Measurements from ENCODE around the gene ATF4. TPM values are rescaled to one million over a fixed set of nuclear protein-coding genes. Genes with fewer than 3 reads are reported as not detected.

The ATF4 gene
- total RNA-seq, 1 donor, result 590 TPM

DNA sequence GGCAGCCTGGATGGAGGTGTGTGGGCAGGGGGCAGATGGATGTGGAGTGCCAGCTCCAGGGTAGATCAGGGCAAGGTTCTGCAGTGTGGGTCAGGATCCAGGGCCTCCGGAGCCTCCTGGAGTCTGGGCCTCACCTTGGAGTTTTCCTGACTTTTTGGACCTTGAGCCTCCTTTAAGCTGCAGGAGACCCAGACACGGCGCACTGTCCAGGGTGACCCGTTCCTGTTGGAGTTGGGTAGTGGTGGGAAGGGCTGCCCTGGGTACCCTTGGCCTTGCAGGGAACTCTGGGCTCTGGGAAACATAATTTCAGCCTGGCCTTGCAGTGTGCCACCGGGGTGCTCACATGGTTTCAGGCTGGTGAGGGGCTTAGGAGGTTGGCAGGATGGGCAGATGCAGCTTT lies 46.5 kb upstream of the ATF4 start:
- H3K4me1 ChIP-seq (ENCODE audit: insufficient read depth, low read length), result peaks cover 5% of the 10 kb centered on the region
- H3K4me3 ChIP-seq (ENCODE audit: insufficient read depth, low read length), result no peak overlapping the region
- H3K36me3 ChIP-seq (ENCODE audit: insufficient read depth, low read length), result no peaks in the 10 kb centered on the region
- TF ChIP-seq, protein P1, sequence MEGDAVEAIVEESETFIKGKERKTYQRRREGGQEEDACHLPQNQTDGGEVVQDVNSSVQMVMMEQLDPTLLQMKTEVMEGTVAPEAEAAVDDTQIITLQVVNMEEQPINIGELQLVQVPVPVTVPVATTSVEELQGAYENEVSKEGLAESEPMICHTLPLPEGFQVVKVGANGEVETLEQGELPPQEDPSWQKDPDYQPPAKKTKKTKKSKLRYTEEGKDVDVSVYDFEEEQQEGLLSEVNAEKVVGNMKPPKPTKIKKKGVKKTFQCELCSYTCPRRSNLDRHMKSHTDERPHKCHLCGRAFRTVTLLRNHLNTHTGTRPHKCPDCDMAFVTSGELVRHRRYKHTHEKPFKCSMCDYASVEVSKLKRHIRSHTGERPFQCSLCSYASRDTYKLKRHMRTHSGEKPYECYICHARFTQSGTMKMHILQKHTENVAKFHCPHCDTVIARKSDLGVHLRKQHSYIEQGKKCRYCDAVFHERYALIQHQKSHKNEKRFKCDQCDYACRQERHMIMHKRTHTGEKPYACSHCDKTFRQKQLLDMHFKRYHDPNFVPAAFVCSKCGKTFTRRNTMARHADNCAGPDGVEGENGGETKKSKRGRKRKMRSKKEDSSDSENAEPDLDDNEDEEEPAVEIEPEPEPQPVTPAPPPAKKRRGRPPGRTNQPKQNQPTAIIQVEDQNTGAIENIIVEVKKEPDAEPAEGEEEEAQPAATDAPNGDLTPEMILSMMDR (IDR thresholded peaks at IDR 0.05; ENCODE audit: extremely low read depth, low read depth, low read length), result no peak
- H3K4me2 ChIP-seq (ENCODE audit: insufficient read depth, low read length), result no peak overlapping the region
- H2AFZ ChIP-seq (ENCODE audit: low read length), result no peak overlapping the region
- DNase-seq (ENCODE audit: insufficient read length, low spot score, missing footprints), result no peak
- H3K79me2 ChIP-seq (ENCODE audit: insufficient read depth, low read length), result no peaks in the 10 kb centered on the region
- H4K20me1 ChIP-seq (ENCODE audit: insufficient read depth, low read length), result no peaks in the 10 kb centered on the region
- H3K27ac ChIP-seq (ENCODE audit: low read depth, low read length), result no peak overlapping the region
- H3K27me3 ChIP-seq (ENCODE audit: insufficient read depth, low read length), result no peaks in the 10 kb centered on the region
- no peaks in the 10 kb centered on the region for H3K9me3 ChIP-seq (ENCODE audit: low read depth, low read length)

DNA sequence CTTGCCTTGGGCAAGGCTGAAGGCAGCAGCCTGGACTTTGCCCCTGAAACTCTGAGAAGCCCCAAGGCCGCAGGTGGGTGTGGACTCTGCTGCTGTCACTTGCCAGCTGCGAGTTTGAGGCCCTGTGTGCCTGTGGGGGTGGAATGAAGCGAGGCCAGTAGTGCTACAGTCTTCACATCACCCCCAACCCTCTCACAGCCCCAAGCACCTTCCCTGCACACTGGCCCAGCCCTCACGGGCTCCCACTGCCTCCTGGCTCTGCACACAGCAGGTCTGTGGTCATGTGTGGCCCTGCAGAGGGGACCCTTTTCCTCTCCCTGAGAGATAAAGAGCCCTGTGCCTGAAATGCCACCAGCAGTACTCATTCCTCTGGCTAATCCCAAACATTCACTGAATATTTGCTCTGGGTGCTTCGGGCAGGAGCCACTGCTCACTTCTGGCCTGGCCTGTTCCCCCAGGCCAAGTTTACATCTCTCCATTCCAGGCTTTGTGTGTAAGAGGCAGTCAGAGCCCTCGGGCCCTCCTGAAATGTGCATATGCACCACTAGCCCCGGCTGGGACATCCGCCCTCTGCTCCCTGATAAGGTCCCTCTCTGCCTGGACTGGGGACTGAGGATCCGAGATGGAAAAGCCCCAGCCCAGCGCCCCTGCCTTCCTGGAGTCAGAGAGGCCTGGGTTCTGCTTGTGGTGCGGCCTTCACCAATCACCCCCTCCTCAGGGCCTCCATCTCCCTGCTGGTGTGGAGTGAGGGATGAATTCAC lies 45.8 kb upstream of the ATF4 start:
- no peak overlapping the region for H3K4me2 ChIP-seq (ENCODE audit: insufficient read depth, low read length)

DNA sequence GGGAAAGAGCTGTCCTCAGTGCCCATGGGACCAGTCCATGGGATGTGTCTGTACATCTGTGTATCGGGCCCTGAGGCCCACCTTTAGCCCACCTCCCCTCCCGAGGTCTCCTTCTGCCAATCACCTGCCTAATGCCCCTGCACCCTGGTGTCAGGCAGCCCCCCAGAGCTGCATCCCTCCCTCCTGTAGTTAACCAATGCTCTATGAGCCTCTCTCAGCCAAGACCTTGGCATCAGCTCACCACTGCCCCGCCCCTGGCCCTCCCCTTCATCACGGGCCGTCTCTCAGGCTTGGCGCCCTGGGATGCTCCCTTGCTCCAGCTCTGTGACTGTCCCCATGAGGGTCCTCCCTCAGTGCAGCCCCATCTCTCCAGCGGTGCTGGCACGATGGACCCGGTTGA lies 45.0 kb upstream of the ATF4 start:
- no peak for DNase-seq (ENCODE audit: insufficient read length, low spot score, missing footprints)
- no peaks in the 10 kb centered on the region for H3K36me3 ChIP-seq (ENCODE audit: insufficient read depth, low read length)
- no peak overlapping the region for H3K27ac ChIP-seq (ENCODE audit: low read depth, low read length)
- H3K79me2 ChIP-seq (ENCODE audit: insufficient read depth, low read length), result no peaks in the 10 kb centered on the region
- H3K4me2 ChIP-seq (ENCODE audit: insufficient read depth, low read length), result no peak overlapping the region
- H3K9me3 ChIP-seq (ENCODE audit: low read depth, low read length), result no peaks in the 10 kb centered on the region
- H2AFZ ChIP-seq (ENCODE audit: low read length), result no peak overlapping the region
- no peaks in the 10 kb centered on the region for H3K27me3 ChIP-seq (ENCODE audit: insufficient read depth, low read length)
- no peaks in the 10 kb centered on the region for H4K20me1 ChIP-seq (ENCODE audit: insufficient read depth, low read length)
- TF ChIP-seq, protein P1 (IDR thresholded peaks at IDR 0.05; ENCODE audit: extremely low read depth, low read depth, low read length), result no peak
- H3K4me3 ChIP-seq (ENCODE audit: insufficient read depth, low read length), result no peak overlapping the region
- H3K4me1 ChIP-seq (ENCODE audit: insufficient read depth, low read length), result peaks cover 5% of the 10 kb centered on the region

More for the DNA sequence above, 45.8 kb upstream of the ATF4 start:
- DNase-seq (ENCODE audit: insufficient read length, low spot score, missing footprints), result no peak
- Histone ChIP-seq H4K20me1 (ENCODE audit: insufficient read depth, low read length) (no peaks in the 10 kb centered on the region), H3K4me3 (ENCODE audit: insufficient read depth, low read length) (no peak overlapping the region), H3K36me3 (ENCODE audit: insufficient read depth, low read length) (no peaks in the 10 kb centered on the region), H3K4me1 (ENCODE audit: insufficient read depth, low read length) (peaks cover 5% of the 10 kb centered on the region), H3K9me3 (ENCODE audit: low read depth, low read length) (no peaks in the 10 kb centered on the region), H3K27me3 (ENCODE audit: insufficient read depth, low read length) (no peaks in the 10 kb centered on the region), H3K79me2 (ENCODE audit: insufficient read depth, low read length) (no peaks in the 10 kb centered on the region), H3K27ac (ENCODE audit: low read depth, low read length) (no peak overlapping the region), H2AFZ (ENCODE audit: low read length) (no peak overlapping the region)
- TF ChIP-seq, protein P1 (IDR thresholded peaks at IDR 0.05; ENCODE audit: extremely low read depth, low read depth, low read length), result no peak

DNA sequence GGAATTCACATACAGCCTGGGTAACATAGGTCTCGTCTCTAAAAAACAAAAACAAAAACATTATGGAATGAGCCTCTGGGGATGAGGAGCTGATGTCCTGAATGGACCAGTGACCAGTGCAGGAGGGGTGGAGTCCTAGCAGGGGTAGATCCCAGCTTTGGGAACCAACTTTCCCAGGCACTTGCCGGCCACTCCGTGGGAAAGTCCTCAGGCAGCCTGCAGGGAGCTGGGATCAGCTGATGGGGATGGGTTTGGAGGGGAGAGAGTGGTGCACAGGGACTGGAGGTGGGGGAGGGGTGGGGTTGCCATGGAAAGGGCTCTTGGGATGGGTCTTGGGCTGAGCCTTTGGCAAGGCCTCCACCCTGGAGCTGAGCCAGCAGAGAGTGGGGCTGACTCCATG lies 44.5 kb upstream of the ATF4 start:
- Histone ChIP-seq H3K27me3 (ENCODE audit: insufficient read depth, low read length) (no peaks in the 10 kb centered on the region), H2AFZ (ENCODE audit: low read length) (no peak overlapping the region), H4K20me1 (ENCODE audit: insufficient read depth, low read length) (no peaks in the 10 kb centered on the region), H3K79me2 (ENCODE audit: insufficient read depth, low read length) (no peaks in the 10 kb centered on the region), H3K4me2 (ENCODE audit: insufficient read depth, low read length) (no peak overlapping the region), H3K27ac (ENCODE audit: low read depth, low read length) (no peak overlapping the region), H3K4me1 (ENCODE audit: insufficient read depth, low read length) (peaks cover 5% of the 10 kb centered on the region), H3K36me3 (ENCODE audit: insufficient read depth, low read length) (no peaks in the 10 kb centered on the region), H3K4me3 (ENCODE audit: insufficient read depth, low read length) (no peak overlapping the region), H3K9me3 (ENCODE audit: low read depth, low read length) (no peaks in the 10 kb centered on the region)
- TF ChIP-seq, protein P1 (IDR thresholded peaks at IDR 0.05; ENCODE audit: extremely low read depth, low read depth, low read length), result no peak
- DNase-seq (ENCODE audit: insufficient read length, low spot score, missing footprints), result peak; percentile 78

Measured in osteoblast (primary cell).